ENCODE data around the gene RAB17. TPM values are rescaled to one million over a fixed set of nuclear protein-coding genes. Genes with fewer than 3 reads are reported as not detected.

The RAB17 gene
- total and polyA plus RNA-seq, 2 of the 4 experiments (the other 2 are of a cell fraction) = 0.41 TPM; not detected in 1

DNA sequence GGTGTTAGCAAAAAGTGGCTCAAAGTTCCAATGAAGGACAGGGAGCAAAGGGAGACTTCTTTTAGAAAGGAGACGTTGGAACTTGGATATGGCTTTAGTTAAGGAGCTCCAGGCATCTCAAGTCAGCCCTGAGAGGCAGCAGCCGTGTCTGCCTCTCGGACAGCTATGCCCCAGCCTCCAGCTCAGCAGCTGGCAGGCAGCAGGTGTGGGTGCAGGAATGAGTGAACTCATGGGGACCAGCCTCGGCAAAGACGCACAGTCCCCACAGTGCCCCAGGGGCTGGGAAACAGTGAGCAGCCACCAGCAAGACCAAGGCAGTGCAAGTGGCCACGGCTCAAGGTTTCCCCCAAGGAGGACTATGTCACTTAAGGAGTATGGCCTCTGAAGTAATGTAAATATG is 35.2 kb upstream of the RAB17 start:
- H3K9ac ChIP-seq (ENCODE audit: low read depth, low read length) = no peak overlapping the region
- dilution Hi-C loops (cut with HindIII; ENCODE audit: low sequenced_read_pairs, unreplicated experiment) (no loop called here), in situ Hi-C loops (cut with MboI; ENCODE audit: low sequenced_read_pairs) (no loop called here), intact Hi-C loops (cut with micrococcal nuclease) (no loop called here)
- peaks cover 10% of the 10 kb centered on the region for H3K9me1 ChIP-seq (ENCODE audit: insufficient read depth, low read length)
- BruUV-seq (replicated peaks) = no TSS peak
- H3K79me1 ChIP-seq (ENCODE audit: low read depth in 1 of 2, low read length in 2 of 2) = peaks cover 12 to 39% of the 10 kb centered on the region in 2 experiments
- peaks cover 6% of the 10 kb centered on the region; the same call in 1 of the 2 replicates for H3K36me3 ChIP-seq (ENCODE audit: control insufficient read depth, insufficient read depth, low read length)
- no peak overlapping the region for H4K8ac ChIP-seq (ENCODE audit: low read depth in 2 of 2, low read length in 2 of 2)
- peaks cover 13% of the 10 kb centered on the region; the same call in 1 of the 2 replicates for H4K20me1 ChIP-seq (ENCODE audit: insufficient read depth, low read length)
- no peak overlapping the region for H4K91ac ChIP-seq (ENCODE audit: insufficient read depth, low read depth, low read length)
- H3K4me2 ChIP-seq (ENCODE audit: low read depth, low read length) = no peak overlapping the region
- no peak overlapping the region for H4K5ac ChIP-seq (ENCODE audit: low read depth, low read length)
- H2BK120ac ChIP-seq (ENCODE audit: low read depth, low read length) = no peak overlapping the region; the same call in 1 of the 2 replicates
- H2AFZ ChIP-seq (replicated peaks; ENCODE audit: low read length, poor library complexity) = no peak overlapping the region
- 0 out of 2 replicates have a peak overlapping the region, but pooled peaks have one; percentile 20 for H2AK5ac ChIP-seq (ENCODE audit: low read depth, low read length)
- ATAC-seq (ENCODE audit: low read depth) (no peak), DNase-seq (no peak)
- ChIA-PET POLR2A (ENCODE audit: unreplicated experiment) (no interaction called here), CTCF (no interaction called here)
- peak overlapping the region; percentile 35; the same call in 1 of the 2 replicates for H3K4ac ChIP-seq (ENCODE audit: low read depth, low read length)
- no peaks in the 10 kb centered on the region for H3K9me3 ChIP-seq (ENCODE audit: control insufficient read depth, insufficient read depth, low read length)
- no peaks in the 10 kb centered on the region for H3K27me3 ChIP-seq (ENCODE audit: control insufficient read depth, insufficient read depth, low read length)
- no peak overlapping the region; the same call in 1 of the 2 replicates for H3K14ac ChIP-seq (replicated peaks; ENCODE audit: low read depth, low read length)
- H2BK15ac ChIP-seq (ENCODE audit: low read depth, low read length) = peak overlapping the region; percentile 21; the same call in 1 of the 3 replicates
- TF ChIP-seq MAFK (IDR thresholded peaks at IDR 0.05; ENCODE audit: low read depth, low read length) = no peak
- no peak for TF ChIP-seq MAZ (IDR thresholded peaks at IDR 0.05; ENCODE audit: borderline replicate concordance, low read depth, low read length)
- no peak for TF ChIP-seq CHD1 (IDR thresholded peaks at IDR 0.05; ENCODE audit: low read depth, low read length)
- no peak for TF ChIP-seq RCOR1 (IDR thresholded peaks at IDR 0.05; ENCODE audit: insufficient replicate concordance, low read length)
- no peak for TF ChIP-seq SMC3 (IDR thresholded peaks at IDR 0.05; ENCODE audit: low read depth, low read length)
- TF ChIP-seq NFE2L2 (IDR thresholded peaks at IDR 0.05; ENCODE audit: low read depth, low read length) = no peak
- no peak for TF ChIP-seq RFX5 (IDR thresholded peaks at IDR 0.05; ENCODE audit: low read depth, low read length)
- TF ChIP-seq, protein P1, sequence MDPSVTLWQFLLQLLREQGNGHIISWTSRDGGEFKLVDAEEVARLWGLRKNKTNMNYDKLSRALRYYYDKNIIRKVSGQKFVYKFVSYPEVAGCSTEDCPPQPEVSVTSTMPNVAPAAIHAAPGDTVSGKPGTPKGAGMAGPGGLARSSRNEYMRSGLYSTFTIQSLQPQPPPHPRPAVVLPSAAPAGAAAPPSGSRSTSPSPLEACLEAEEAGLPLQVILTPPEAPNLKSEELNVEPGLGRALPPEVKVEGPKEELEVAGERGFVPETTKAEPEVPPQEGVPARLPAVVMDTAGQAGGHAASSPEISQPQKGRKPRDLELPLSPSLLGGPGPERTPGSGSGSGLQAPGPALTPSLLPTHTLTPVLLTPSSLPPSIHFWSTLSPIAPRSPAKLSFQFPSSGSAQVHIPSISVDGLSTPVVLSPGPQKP (IDR thresholded peaks at IDR 0.05; ENCODE audit: borderline replicate concordance, low read depth, low read length) = no peak
- no peak for TF ChIP-seq POLR2A (IDR thresholded peaks at IDR 0.05; ENCODE audit: low read depth, low read length)
- TF ChIP-seq, protein P2, sequence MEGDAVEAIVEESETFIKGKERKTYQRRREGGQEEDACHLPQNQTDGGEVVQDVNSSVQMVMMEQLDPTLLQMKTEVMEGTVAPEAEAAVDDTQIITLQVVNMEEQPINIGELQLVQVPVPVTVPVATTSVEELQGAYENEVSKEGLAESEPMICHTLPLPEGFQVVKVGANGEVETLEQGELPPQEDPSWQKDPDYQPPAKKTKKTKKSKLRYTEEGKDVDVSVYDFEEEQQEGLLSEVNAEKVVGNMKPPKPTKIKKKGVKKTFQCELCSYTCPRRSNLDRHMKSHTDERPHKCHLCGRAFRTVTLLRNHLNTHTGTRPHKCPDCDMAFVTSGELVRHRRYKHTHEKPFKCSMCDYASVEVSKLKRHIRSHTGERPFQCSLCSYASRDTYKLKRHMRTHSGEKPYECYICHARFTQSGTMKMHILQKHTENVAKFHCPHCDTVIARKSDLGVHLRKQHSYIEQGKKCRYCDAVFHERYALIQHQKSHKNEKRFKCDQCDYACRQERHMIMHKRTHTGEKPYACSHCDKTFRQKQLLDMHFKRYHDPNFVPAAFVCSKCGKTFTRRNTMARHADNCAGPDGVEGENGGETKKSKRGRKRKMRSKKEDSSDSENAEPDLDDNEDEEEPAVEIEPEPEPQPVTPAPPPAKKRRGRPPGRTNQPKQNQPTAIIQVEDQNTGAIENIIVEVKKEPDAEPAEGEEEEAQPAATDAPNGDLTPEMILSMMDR (conservative IDR thresholded peaks at IDR 0.05; ENCODE audit: low read depth, low read length) = no peak
- no peak for TF ChIP-seq MXI1 (IDR thresholded peaks at IDR 0.05; ENCODE audit: borderline replicate concordance, low read depth, low read length)
- TF ChIP-seq FOS (IDR thresholded peaks at IDR 0.05; ENCODE audit: low read depth, low read length) = no peak
- no peak for TF ChIP-seq BHLHE40 (IDR thresholded peaks at IDR 0.05; ENCODE audit: low read depth, low read length)
- TF ChIP-seq, protein P3, sequence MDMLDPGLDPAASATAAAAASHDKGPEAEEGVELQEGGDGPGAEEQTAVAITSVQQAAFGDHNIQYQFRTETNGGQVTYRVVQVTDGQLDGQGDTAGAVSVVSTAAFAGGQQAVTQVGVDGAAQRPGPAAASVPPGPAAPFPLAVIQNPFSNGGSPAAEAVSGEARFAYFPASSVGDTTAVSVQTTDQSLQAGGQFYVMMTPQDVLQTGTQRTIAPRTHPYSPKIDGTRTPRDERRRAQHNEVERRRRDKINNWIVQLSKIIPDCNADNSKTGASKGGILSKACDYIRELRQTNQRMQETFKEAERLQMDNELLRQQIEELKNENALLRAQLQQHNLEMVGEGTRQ (IDR thresholded peaks at IDR 0.05; ENCODE audit: low read depth, low read length) = no peak
- no peak overlapping the region for H3K56ac ChIP-seq (ENCODE audit: extremely low read depth, insufficient read depth, low read length)
- 0 out of 2 replicates have a peak overlapping the region, but pooled peaks have one; percentile 39 for H3K23ac ChIP-seq (ENCODE audit: low read depth, low read length)
- H3K27ac ChIP-seq (ENCODE audit: insufficient read depth, low read length) = no peak overlapping the region
- no peak overlapping the region for H3K4me3 ChIP-seq (ENCODE audit: insufficient read depth, low read depth, low read length)
- H2AK9ac ChIP-seq (replicated peaks; ENCODE audit: low read depth, low read length, poor library complexity) = peak overlapping the region; percentile 11
- H2BK20ac ChIP-seq (ENCODE audit: low read depth, low read length) = no peak overlapping the region
- H2BK5ac ChIP-seq (ENCODE audit: low read depth, low read length, poor library complexity, severe bottlenecking) = no peak overlapping the region
- WGBS, 2 experiments (ENCODE audit: extremely low coverage in 2 of 2, insufficient read length in 1 of 2) = 93% methylated on average over 3 of the region's 6 CpGs; no CpG with 5 or more reads in 1 of the 2 experiments
- no peak overlapping the region for H3K18ac ChIP-seq (ENCODE audit: low read depth, low read length)
- H3K4me1 ChIP-seq (ENCODE audit: control insufficient read depth, insufficient read depth, low read length) = peaks cover 7% of the 10 kb centered on the region

Data from IMR-90 (cell line).